ENCODE data around the gene PRKCZ.
"Not testable (repeated sequence)": the region's sequence is repeated elsewhere in the genome, so short reads cannot be mapped to it uniquely, and the experiment has no call there.

PRKCZ gene

DNA sequence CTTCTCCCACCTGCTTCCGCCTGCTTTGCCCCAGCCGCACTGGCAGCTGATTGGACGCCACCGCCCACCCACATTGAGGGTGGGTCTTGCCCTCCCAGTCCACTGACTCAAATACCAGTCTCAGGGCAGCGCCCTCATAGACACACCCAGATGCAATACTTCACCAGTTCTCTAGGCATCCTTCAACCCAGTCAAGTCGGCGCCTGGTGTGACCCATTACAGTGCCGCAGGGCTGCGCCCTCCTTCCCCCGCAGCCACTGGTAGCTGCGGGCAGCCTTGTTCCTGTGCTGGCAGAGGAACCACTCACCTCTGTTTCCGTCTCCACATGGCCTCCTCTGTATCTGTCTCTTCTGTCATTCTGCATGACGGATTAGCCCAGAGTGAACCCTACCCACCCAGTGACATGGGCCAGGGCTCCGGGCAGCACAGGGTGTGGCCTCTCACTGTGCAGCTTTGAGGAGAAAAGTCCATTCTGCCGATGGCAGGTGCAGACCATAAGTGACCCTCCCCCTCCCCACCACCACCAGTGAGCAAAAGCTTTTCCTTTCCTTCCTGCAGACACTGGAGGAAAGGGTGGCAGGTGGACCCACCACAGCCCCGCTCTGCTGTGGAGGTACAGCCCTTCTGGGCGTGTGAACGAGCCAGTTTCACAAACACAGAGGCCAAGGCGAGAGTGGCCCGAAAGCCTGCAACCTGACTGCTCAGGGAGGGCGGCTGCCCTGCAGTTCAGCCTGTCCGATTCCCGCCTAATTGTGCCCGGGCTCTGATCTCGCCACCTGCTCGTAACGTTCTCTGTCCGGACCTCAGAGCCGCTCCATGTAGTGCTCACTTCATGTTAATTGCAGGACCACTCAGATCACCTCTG is 87.3 kb downstream of the PRKCZ start:
- peak; percentile 97 for DNase-seq

DNA sequence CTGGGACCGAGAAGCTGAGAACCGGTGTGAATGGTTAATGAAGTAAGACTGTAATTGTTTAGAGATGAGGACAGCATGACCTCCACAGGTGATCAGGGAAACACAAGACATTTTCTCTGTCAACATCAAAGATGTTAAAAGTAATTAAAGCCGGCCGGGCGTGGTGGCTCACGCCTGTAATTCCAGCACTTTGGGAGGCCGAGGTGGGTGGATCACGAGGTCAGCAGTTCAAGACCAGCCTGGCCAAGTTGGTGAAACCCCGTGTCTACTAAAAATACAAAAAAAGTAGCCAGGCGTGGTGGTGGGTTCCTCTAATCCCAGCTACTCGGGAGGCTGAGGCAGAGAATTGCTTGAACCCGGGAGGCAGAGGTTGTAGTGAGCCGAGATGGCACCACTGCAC is 88.9 kb downstream of the PRKCZ start:
- DNase-seq: not testable (repeated sequence)

DNA sequence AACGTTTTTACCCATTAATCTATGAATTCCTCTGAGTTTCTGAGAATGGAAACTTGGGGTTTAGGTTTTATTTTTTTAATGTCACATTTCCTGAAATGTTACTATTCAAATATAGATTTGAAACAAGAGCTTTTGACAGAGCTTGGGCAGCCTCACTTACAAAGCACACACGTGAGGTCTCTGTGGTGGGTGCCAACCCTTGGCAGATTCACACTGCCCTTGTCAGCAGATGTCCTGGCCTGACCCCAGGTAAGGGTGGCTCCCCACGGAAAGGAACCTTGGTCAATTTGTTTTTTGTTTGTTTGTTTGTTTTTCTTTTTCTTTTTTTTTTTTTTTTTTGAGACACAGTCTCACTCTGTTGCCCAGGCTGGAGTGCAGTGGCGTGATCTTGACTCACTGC is 90.8 kb downstream of the PRKCZ start:
- no peak for DNase-seq

DNA sequence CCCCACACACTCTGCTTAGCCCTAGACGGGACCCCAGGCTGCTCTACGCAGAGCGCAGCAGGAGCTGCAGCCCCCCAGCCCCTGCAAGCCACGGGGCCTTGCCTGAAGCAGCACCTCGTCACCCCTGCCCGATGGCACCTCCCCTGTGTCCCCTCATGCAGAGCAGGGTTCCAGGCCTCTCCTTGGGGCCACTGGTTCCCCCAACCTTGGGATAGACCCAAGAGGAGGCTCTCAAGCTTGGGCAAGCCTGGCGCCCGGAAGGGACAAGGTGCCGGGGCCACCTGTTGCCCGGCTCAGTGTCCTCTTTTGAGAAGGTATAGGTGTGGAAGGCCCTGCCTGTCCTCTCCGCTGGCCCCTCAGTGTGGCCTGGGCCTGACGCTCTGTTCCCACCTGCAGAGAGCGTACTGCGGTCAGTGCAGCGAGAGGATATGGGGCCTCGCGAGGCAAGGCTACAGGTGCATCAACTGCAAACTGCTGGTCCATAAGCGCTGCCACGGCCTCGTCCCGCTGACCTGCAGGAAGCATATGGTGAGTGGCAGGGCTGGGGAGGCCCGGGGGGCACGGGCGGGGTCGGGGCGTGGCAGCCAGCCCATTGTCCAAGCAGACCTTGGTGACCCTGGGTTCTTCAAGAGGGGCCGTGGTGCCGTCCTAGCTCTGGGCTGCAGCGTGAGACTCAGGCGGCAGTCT is 93.7 kb downstream of the PRKCZ start:
- no peak for DNase-seq

DNA sequence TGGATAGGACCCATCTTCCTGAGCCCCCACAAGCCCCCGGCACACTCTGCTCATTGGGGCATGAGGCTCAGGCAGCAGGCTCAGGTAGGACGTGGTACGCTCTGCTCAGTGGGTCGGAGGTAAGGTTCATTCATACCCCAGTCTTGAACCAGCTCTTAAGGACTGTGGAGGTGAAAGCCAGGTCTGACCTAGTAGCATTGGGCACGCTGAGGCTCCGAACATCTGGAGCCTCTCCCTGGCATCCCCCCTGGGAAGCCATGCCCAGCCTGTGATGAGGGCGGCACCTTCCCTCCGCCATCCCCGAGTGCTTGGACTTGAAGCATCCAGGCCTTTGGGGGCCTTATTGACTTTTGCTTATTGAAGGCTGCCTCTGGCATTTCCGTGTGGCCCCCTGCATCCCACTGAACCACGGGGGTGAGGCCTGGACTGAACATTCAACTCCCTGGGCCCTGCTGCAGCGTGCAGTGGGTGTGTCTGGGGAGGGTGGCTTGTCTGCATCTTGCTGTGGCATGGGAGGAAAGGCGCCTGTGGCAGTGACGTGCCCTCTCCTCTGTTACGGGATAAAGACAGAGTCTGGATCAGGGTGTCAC is 94.4 kb downstream of the PRKCZ start:
- DNase-seq: no peak

DNA sequence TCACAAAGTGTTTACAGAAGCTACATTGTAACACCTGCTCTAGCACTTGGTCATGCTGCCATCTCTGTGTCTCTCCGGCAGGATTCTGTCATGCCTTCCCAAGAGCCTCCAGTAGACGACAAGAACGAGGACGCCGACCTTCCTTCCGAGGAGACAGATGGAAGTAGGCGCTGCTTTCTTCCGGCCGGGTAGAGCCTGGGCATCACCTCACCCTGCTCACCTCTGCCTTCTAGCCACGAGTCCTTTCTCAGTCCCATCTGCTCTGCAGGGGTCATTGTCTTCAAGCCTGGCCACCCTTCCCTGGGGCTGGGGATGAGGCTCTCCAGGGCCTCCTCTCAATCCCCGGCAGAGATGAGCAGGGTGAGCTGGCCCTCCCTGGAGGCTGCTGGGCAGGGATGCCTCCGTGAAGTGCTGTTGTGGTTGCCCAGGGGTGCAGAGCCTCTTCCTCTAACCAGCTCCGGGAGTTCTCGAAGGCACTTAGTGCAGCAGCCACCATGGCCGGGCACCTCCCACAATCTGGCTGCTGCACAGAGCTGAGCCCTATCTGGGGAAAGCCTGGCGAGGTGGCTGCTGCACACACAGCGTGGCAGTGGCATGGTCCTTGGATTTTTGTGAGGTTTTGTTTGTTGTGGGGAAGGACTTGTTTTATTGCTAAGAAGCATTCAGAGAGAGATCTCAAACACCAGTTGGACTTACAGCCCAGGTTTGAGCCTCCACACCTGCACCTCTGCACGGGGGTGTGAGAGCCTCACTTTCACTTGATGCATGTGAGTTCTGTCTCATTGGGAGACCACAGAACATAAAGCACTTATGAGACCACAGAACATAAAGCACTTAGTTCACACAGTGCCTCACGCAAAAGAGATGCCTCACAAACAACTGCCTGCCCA is 96.0 kb downstream of the PRKCZ start:
- DNase-seq: peak; percentile 46

DNA sequence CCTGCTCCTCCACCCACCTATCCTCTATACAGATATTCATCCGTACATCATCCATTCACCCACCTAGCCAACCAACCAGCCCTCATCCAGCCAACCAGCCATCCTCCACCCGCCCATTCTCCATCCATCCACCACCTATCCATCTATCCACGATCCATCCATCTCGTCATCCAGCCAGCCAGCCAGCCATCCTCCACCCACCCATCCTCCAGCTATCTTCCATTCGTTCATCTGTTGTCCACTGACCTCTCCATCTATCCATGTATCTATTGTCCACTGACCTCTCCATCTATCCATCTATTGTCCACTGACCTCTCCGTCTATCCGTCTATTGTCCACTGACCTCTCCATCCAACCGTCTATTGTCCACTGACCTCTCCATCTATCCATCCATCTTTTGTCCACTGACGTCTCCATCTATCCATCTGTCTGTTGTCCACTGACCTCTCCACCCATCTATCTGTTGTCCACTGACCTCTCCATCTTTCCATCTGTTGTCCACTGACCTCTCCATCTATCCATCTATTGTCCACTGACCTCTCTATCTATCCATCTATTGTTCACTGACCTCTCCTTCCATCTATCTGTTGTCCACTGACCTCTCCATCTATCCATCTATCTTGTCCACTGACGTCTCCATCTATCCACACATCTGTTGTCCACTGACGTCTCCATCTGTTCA is 96.8 kb downstream of the PRKCZ start:
- DNase-seq: no peak

DNA sequence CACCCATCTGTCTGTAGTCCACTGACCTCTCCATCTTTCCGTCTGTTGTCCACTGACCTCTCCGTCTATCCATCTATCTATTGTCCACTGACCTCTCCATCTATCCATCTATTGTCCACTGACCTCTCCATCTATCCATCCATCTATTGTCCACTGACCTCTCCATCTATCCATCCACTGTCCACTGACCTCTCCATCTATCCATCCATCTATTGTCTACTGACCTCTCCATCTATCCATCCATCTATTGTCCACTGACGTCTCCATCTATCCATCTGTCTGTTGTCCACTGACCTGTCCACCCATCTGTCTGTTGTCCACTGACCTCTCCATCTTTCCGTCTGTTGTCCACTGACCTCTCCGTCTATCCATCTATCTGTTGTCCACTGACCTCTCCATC is 97.7 kb downstream of the PRKCZ start:
- not testable (repeated sequence) for DNase-seq

DNA sequence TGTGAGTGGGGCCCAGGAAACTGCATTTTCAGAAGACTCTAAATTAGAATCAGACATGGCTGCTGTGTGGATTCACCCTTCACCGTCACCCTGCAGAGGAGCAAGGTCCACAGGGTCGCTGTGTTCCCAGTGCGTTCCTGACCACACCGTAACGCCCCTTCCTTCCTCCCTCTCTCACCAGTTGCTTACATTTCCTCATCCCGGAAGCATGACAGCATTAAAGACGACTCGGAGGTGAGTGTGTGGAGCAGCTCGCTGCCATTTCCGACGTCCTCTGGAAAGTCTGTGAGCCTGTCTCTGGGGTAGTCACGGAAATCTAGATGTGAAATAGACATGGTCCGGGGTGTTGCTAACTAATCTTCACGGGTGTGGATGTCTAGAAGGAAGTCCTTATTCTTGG is 98.5 kb downstream of the PRKCZ start:
- no peak for DNase-seq

DNA sequence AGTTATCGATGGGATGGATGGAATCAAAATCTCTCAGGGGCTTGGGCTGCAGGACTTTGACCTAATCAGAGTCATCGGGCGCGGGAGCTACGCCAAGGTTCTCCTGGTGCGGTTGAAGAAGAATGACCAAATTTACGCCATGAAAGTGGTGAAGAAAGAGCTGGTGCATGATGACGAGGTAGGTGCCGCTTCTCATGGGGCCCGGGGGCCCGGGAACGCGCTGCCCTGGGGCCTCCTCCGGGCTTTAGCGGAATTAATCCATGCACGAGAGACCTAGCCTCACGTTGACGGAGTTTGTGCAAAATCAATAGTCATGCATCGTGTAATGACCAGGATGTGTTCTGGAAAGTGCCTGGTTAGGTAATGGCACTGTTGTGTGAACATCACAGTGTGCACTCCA is 100.6 kb downstream of the PRKCZ start:
- no peak for DNase-seq

DNA sequence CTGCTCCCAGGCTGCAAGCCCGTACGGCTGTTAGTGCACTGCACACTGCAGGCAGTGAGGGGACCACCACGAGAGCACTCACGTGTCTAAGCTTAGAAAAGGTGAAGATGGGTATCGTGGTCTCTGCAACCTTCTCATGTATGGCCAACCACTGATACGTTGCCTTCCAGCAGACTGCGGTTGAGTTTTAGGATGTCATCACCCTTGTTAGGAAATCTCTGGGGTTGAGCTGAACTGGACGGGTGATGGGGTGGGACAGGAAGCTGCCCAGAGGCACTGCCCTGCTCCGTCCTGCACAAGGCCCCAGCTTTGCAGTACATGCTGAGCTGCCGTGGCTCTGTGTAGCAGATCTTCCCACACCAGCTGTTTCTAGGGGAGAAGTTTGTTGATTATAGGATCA is 101.0 kb downstream of the PRKCZ start:
- no peak for DNase-seq

DNA sequence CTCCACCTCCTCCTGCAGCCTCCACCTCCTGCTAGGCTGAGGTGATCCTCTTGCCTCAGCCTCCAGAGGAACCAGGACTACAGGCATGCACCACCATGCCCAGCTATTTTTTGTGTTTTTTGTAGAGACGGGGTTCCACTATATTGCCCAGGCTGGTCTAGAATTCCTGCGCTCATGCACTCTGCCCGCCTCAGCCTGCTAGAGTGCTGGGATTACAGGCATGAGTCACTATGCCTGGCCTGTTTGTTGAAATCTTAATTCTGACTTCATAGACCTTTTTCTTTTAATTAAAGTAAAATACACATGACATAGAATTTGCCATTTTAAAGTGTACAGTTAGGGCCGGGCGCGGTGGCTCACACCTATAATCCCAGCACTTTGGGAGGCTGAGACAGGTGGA is 101.7 kb downstream of the PRKCZ start:
- DNase-seq: no peak

DNA sequence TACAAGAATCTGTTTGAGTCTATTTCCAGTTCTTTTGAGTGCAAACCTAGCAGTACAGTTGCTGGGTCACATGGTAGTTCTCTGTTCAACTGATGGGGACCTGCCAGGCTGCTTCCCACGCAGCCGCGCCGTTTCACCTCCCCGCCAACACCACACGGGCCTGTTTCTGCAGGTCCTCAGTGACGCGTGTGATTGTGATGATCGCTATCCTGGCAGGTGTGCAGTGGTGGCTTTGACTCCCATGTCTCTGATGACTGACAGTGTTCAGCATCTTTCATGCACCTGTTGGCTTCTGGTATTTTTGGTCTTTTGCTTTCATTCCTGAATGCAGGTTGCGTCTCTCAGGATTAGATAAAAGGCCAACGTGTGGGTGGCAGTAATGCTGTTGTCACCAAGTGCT is 102.7 kb downstream of the PRKCZ start:
- no peak for DNase-seq

DNA sequence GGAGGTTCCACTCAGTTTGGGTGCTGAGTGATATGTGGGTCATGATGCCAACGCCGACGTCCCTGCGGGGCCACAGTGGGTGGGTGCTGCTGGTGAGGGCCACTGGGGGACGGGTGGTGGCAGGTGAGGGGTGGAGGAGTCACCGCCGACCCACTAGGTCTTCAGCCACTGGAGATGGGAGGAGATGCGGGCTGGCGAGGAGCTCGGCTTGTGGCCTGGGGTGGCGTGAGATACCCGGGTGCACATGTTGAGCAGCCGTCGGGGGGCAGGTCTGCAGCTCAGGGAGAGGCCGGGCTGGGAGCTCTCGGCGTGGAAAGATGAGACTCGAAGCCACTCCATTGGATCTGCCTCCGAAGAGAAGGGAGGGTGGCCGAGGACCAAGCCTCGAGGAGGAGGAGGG is 103.8 kb downstream of the PRKCZ start:
- no peak for DNase-seq

DNA sequence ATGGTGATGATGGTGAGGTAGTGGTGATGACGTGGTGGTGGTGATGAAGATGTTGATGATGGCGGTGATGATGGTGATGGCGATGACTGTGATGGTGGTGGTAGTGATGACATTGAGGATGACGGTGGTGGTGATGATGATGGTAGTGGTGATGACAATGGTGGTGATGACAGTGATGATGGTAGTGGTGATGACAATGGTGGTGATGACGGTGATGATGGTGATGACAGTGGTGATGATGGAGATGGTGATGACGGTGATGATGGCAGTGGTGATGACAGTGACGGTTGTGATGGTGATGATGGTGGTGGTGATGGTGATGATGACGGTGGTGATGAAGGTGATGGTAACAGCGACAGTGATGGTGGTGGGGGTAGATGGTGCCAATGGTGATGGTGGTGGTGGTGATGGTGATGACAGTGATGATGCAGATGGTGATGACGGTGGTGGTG is 105.0 kb downstream of the PRKCZ start:
- no peak for DNase-seq

DNA sequence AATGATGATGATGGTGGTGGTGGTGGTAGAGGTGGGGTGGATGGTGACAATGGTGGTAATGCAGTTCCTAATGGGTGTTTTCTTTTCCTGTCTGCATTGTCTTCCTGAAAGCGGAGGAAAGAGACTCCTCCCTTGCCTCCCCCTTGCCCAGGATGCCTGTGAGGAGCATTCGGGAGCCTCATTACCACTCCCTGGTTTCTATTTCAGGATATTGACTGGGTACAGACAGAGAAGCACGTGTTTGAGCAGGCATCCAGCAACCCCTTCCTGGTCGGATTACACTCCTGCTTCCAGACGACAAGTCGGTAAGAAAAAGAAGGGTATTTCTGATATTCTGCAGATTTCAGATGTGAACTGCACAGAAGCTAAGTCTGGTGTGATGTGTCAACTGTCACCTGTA is 105.6 kb downstream of the PRKCZ start:
- no peak for DNase-seq

DNA sequence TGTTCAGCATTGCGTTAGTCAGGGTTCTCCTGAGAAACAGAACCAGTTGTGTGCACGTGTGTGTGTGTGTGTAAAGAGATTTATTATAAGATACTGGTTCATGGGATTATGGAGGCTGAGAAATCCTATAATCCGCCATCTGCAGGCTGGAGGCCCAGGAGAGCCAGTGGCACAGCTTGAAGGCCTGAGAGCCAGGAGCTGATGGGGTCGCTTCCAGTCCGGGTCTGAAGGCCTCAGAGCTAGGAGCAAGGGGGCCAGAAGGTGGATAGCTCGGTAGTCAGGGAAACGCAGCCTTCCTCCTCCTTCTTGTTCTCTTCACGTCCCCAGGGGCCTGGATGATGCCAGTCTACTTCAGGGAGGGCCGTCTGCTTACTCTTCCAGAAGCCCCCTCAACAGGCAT is 106.7 kb downstream of the PRKCZ start:
- DNase-seq: no peak

DNA sequence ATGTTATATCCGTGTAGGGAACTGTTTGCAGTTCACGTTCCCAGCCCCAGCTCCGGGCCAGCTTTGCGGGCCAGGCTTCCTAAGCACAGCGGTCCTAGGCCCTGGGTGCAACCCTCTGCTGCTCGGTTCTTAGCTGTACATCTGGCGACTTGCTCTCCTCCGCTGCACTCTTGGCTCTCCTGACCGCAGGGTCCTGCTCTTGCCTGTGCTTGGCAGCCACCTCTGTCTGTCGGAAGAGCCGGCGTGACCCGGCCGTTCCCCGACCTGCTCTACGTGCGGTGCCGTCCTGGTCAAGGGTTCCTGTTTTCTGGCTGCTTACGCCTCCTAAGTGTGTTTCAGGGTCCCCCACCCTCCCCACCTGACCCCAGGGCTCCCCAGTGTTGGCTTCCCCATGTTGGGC is 107.6 kb downstream of the PRKCZ start:
- DNase-seq: no peak

DNA sequence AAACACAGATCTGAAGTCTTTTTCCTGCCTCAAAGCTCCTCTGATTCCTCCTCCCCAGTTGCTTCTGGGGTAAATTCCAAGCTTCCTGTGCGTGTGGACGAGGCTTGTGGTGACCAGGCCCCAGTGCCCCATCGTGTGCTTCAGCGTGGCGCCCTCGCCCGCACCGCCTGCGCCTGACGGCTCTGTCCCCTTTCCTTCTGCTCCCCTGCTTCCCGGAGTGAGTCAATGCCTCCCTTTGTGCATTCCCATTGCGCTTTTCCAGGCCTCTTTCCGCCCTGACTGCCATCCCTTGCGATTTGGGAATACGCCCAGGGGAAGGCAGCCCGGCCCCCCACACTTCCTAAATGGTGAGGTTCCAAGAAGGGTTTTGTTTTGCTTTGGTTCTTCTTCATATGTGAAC is 108.1 kb downstream of the PRKCZ start:
- DNase-seq: no peak

DNA sequence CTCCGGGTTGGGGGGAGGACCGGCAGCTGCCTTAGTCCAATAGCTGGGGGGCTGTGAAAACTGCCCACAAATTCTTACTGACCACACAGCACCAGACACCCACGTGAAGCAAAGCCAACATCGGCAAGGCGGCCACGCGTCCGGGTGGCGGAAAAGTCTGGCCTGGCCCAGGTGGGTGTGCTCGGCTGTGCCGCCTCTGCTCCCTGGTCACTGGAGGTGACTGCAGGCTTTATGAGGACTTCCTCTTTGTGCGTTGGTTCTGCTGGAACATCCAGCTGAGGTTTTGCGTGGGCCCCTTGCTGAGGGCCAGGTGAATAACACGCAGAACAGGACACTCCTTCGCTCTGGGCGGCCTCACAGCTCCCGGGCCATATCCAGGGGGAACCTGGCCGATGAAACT is 108.9 kb downstream of the PRKCZ start:
- no peak for DNase-seq

DNA sequence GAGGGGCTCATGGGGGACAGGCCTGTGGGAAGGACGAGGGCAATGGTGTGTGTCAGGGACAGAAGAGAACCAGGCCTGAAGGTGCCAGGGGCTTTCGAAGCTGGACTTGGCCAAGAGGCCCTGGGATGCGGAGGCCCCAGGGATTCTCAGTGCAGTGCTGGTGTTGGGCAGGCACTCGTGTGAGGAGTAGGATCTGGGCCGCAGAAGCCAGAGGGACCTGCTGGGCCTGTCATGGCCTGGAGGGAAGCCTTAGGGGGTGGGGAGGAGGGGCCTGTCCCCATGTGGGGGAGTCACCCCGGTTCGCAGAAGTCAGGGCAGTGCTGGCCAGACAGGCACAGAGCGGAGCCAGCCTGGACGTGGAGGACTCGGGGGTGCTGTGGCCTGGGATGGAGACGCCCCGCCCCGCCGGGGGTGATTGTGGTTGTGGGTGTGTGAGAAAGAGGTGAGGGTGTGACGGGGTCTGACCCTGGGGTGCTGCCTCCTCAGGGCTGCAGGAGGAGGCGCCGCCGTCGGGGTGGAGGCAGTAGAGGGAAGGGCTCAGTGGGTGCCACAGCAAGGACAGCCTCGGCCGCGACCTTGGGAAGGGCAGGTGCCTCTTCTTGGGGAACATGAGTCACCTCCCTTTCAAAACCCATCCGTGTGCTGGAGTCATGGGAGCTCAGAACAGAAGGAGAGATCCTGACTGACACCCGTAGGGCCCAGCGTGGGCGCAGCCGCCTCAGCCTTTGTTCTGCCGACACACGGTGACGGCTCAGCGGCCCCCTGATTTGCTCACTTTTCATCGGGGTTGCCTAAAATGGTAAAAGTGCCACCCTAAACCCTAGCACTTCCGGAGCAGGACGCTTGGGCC is 110.5 kb downstream of the PRKCZ start:
- DNase-seq: no peak
